CD14-positive monocyte (primary cell): Measurements from ENCODE around the gene PLCL2. TPM values are rescaled to one million over a fixed set of nuclear protein-coding genes. Genes with fewer than 3 reads are reported as not detected.

Experiments
- DNase-seq, 3 donors: peaks; one replicate each; pipeline ENCODE4 v3.0.0-alpha.2; 2011 to 2022
- H2AFZ ChIP-seq: 2 replicates; pipeline ENCODE4 v1.6.0; 2012; ENCODE audit warnings: mild to moderate bottlenecking, low read depth, low read length, inconsistent platforms; ENCODE audit not compliant: insufficient read depth, poor library complexity, severe bottlenecking
- H3K27ac ChIP-seq, 2 donors: 1 replicate in 1 of 2; 2 replicates in 1 of 2; pipeline ENCODE4 v1.5.1; 2012 to 2013; ENCODE audit warnings: low read length in 2 of 2, control low read depth in 1 of 2, inconsistent platforms in 1 of 2, low read depth in 1 of 2, mild to moderate bottlenecking in 1 of 2
- H3K27me3 ChIP-seq, 2 donors: one replicate each; pipeline versions ENCODE4 v1.6.0 to v1.6.1; 2011 to 2013; ENCODE audit warnings: low read length in 2 of 2; ENCODE audit not compliant: control insufficient read depth in 2 of 2, insufficient read depth in 2 of 2
- H3K36me3 ChIP-seq, 2 donors: replicated peaks in 1 of 2; 1 replicate in 1 of 2; 2 replicates in 1 of 2; pipeline versions ENCODE4 v1.5.1 to v1.6.1; 2012 to 2013; ENCODE audit warnings: low read length in 2 of 2, control low read depth in 1 of 2, inconsistent platforms in 1 of 2, mild to moderate bottlenecking in 1 of 2; ENCODE audit not compliant: insufficient read depth in 2 of 2, control insufficient read depth in 1 of 2
- H3K4me1 ChIP-seq, 2 donors: 1 replicate in 1 of 2; 2 replicates in 1 of 2; pipeline versions ENCODE4 v1.5.1 to v1.6.1; 2012 to 2013; ENCODE audit warnings: low read length in 2 of 2, control low read depth in 1 of 2, inconsistent platforms in 1 of 2, mild to moderate bottlenecking in 1 of 2, moderate library complexity in 1 of 2; ENCODE audit not compliant: insufficient read depth in 2 of 2, control insufficient read depth in 1 of 2
- H3K4me2 ChIP-seq: replicated peaks from 2 replicates; pipeline ENCODE3; 2012; ENCODE audit warnings: low read length, moderate library complexity, mild to moderate bottlenecking; ENCODE audit not compliant: poor library complexity, severe bottlenecking; ENCODE audit errors: extremely low read depth
- H3K4me3 ChIP-seq, 3 experiments: fragments of 200-600 bp in 1 of 3; sonication (generic) in 1 of 3; replicated peaks in 1 of 3; 1 replicate in 2 of 3; 2 replicates in 1 of 3; pipeline ENCODE4 v1.5.1; 2011 to 2013; ENCODE audit warnings: low read length in 3 of 3, mild to moderate bottlenecking in 3 of 3, control low read depth in 2 of 3, low read depth in 2 of 3, inconsistent platforms in 1 of 3, moderate library complexity in 1 of 3
- H3K79me2 ChIP-seq: 2 replicates; pipeline ENCODE4 v1.6.0; 2012; ENCODE audit warnings: mild to moderate bottlenecking, control low read depth, inconsistent platforms, low read length, moderate library complexity; ENCODE audit not compliant: insufficient read depth
- H3K9ac ChIP-seq: 2 replicates; pipeline ENCODE4 v1.6.0; 2017; ENCODE audit warnings: low read length, mild to moderate bottlenecking; ENCODE audit not compliant: insufficient read depth, poor library complexity, severe bottlenecking
- H3K9me3 ChIP-seq, 2 donors: replicated peaks in 1 of 2; 1 replicate in 1 of 2; 2 replicates in 1 of 2; pipeline versions ENCODE4 v1.5.1 to v1.6.1; 2012 to 2013; ENCODE audit warnings: low read length in 2 of 2, control low read depth in 1 of 2; ENCODE audit not compliant: control insufficient read depth in 1 of 2, insufficient read depth in 1 of 2
- H4K20me1 ChIP-seq: 2 replicates; pipeline ENCODE4 v1.6.0; 2012; ENCODE audit warnings: mild to moderate bottlenecking, low read length, control low read depth, moderate library complexity; ENCODE audit not compliant: insufficient read depth
- H3K27ac Mint-ChIP-seq, 7 donors: one replicate each; pipeline ENCODE4 v1.8.0; 2020; ENCODE audit warnings: mild to moderate bottlenecking in 7 of 7, mixed read lengths in 7 of 7, moderate library complexity in 6 of 7, inconsistent platforms in 2 of 7
- H3K27me3 Mint-ChIP-seq, 3 donors: one replicate each; pipeline ENCODE4 v1.8.0; 2021 to 2022; ENCODE audit warnings: low read depth in 3 of 3, mild to moderate bottlenecking in 3 of 3, mixed read lengths in 3 of 3, moderate library complexity in 3 of 3, inconsistent platforms in 1 of 3
- H3K36me3 Mint-ChIP-seq, 2 donors: one replicate each; pipeline ENCODE4 v1.8.0; 2020; ENCODE audit warnings: mixed read lengths in 2 of 2, inconsistent platforms in 1 of 2, mild to moderate bottlenecking in 1 of 2
- H3K4me1 Mint-ChIP-seq: one replicate; pipeline ENCODE4 v1.8.0; 2020; ENCODE audit warnings: mild to moderate bottlenecking, mixed read lengths
- H3K4me3 Mint-ChIP-seq, 2 donors: one replicate each; pipeline ENCODE4 v1.8.0; 2020; ENCODE audit warnings: mild to moderate bottlenecking in 2 of 2, mixed read lengths in 2 of 2, moderate library complexity in 1 of 2
- H3K9me3 Mint-ChIP-seq, 7 donors: one replicate each; pipeline ENCODE4 v1.8.0; 2020 to 2022; ENCODE audit warnings: mixed read lengths in 7 of 7, mild to moderate bottlenecking in 6 of 7, moderate library complexity in 6 of 7, inconsistent platforms in 2 of 7
- WGBS: methylation state at CpG from one replicate; pipeline ENCODE4 v1.1.5; 2013; ENCODE audit warnings: missing lambda C conversion rate; ENCODE audit not compliant: insufficient coverage; 5-methylcytosine and 5-hydroxymethylcytosine counted together
- intact Hi-C, 2 donors: fragments of 100-400 bp; cut with micrococcal nuclease; formaldehyde crosslinking; loops; one replicate each; pipeline versions ENCODE4 v1.15.0 to v1.15.1; 2023
- polyA plus RNA-seq, 3 donors: library from polyadenylated mRNA; depleted of rRNA in 1 of 3; unstranded in 2 of 3; stranded (reverse) in 1 of 3; fragments of 300-500 nt in 2 of 3; fragments of >200 nt in 1 of 3; fragmentation: Illumina TruSeq in 2 of 3; gene quantifications; 1 replicate in 2 of 3; 2 replicates in 1 of 3; pipeline ENCODE4 v1.2.3, GENCODE V29; 2012 to 2021
- TF ChIP-seq, protein P1 (sequence below): fragments of 200-600 bp; IDR thresholded peaks from one replicate; pipeline ENCODE4 v1.8.0; 2022; ENCODE audit warnings: antibody characterized with exemption, mild to moderate bottlenecking

Gene PLCL2
- polyA plus RNA-seq, 3 donors = 18.8 to 32.5 (median 26.8) TPM

GRCh38 chr3:16866571-16866970, 18.2 kb upstream of the PLCL2 start:
- Mint-ChIP-seq H3K9me3 (peaks cover 0 to 9% (median 5%) of the 10 kb centered on the region in 7 donors), H3K36me3 (no peaks in the 10 kb centered on the region), H3K27me3 (no peaks in the 10 kb centered on the region), H3K27ac (peak overlapping the region in 1 of 7 donors; percentile 4), H3K4me3 (no peak overlapping the region), H3K4me1 (peaks cover 27% of the 10 kb centered on the region)
- no peak overlapping the region for H3K4me2 ChIP-seq
- no peak overlapping the region for H2AFZ ChIP-seq
- TF ChIP-seq, protein P1, sequence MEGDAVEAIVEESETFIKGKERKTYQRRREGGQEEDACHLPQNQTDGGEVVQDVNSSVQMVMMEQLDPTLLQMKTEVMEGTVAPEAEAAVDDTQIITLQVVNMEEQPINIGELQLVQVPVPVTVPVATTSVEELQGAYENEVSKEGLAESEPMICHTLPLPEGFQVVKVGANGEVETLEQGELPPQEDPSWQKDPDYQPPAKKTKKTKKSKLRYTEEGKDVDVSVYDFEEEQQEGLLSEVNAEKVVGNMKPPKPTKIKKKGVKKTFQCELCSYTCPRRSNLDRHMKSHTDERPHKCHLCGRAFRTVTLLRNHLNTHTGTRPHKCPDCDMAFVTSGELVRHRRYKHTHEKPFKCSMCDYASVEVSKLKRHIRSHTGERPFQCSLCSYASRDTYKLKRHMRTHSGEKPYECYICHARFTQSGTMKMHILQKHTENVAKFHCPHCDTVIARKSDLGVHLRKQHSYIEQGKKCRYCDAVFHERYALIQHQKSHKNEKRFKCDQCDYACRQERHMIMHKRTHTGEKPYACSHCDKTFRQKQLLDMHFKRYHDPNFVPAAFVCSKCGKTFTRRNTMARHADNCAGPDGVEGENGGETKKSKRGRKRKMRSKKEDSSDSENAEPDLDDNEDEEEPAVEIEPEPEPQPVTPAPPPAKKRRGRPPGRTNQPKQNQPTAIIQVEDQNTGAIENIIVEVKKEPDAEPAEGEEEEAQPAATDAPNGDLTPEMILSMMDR = no peak
- H3K9me3 ChIP-seq = peaks cover 0 to 4% of the 10 kb centered on the region in 2 donors
- 0% methylated on average over 1 of the region's 3 CpGs for WGBS
- peaks cover 28 to 31% of the 10 kb centered on the region in 2 donors for H3K4me1 ChIP-seq
- no peak overlapping the region for H3K9ac ChIP-seq
- H3K36me3 ChIP-seq = no peaks in the 10 kb centered on the region
- H3K4me3 ChIP-seq = no peak overlapping the region
- DNase-seq = no peak
- H3K27me3 ChIP-seq = no peaks in the 10 kb centered on the region
- no peak overlapping the region for H3K27ac ChIP-seq
- no peaks in the 10 kb centered on the region for H3K79me2 ChIP-seq
- intact Hi-C loops = no loop called here
- H4K20me1 ChIP-seq = no peaks in the 10 kb centered on the region

- WGBS = no CpG with 5 or more reads among the region's 1 CpG
- no peaks in the 10 kb centered on the region for H3K27me3 Mint-ChIP-seq
- no peaks in the 10 kb centered on the region for H3K9me3 Mint-ChIP-seq
- Histone ChIP-seq H3K9me3 (no peaks in the 10 kb centered on the region), H3K36me3 (no peaks in the 10 kb centered on the region), H3K79me2 (no peaks in the 10 kb centered on the region), H3K9ac (no peak overlapping the region), H2AFZ (no peak overlapping the region), H3K4me2 (no peak overlapping the region), H3K4me1 (peaks cover 41 to 45% of the 10 kb centered on the region in 2 donors), H3K27ac (no peak overlapping the region), H3K27me3 (no peaks in the 10 kb centered on the region), H4K20me1 (no peaks in the 10 kb centered on the region), H3K4me3 (no peak overlapping the region)
- intact Hi-C loops = no loop called here
- H3K4me3 Mint-ChIP-seq = no peak overlapping the region
- H3K36me3 Mint-ChIP-seq = no peaks in the 10 kb centered on the region
- peak overlapping the region in 2 of 7 donors; percentile 21 to 25 for H3K27ac Mint-ChIP-seq
- no peak for DNase-seq
- TF ChIP-seq, protein P1 = no peak
- H3K4me1 Mint-ChIP-seq = peaks cover 44% of the 10 kb centered on the region
These were observed 16.2 kb upstream of the PLCL2 start for GRCh38 chr3:16868513-16868912.
